CD14-positive monocyte (primary cell): ENCODE data around the gene NT5C3B. TPM values are rescaled to one million over a fixed set of nuclear protein-coding genes. Genes with fewer than 3 reads are reported as not detected.

Experiments used
- DNase-seq, 3 donors: peaks; one replicate each; pipeline ENCODE4 v3.0.0-alpha.2; 2011 to 2022
- H2AFZ ChIP-seq: 2 replicates; pipeline ENCODE4 v1.6.0; 2012; ENCODE audit warnings: mild to moderate bottlenecking, low read depth, low read length, inconsistent platforms; ENCODE audit not compliant: insufficient read depth, poor library complexity, severe bottlenecking
- H3K27ac ChIP-seq, 2 donors: 1 replicate in 1 of 2; 2 replicates in 1 of 2; pipeline ENCODE4 v1.5.1; 2012 to 2013; ENCODE audit warnings: low read length in 2 of 2, control low read depth in 1 of 2, inconsistent platforms in 1 of 2, low read depth in 1 of 2, mild to moderate bottlenecking in 1 of 2
- H3K27me3 ChIP-seq, 2 donors: one replicate each; pipeline versions ENCODE4 v1.6.0 to v1.6.1; 2011 to 2013; ENCODE audit warnings: low read length in 2 of 2; ENCODE audit not compliant: control insufficient read depth in 2 of 2, insufficient read depth in 2 of 2
- H3K36me3 ChIP-seq, 2 donors: replicated peaks in 1 of 2; 1 replicate in 1 of 2; 2 replicates in 1 of 2; pipeline versions ENCODE4 v1.5.1 to v1.6.1; 2012 to 2013; ENCODE audit warnings: low read length in 2 of 2, control low read depth in 1 of 2, inconsistent platforms in 1 of 2, mild to moderate bottlenecking in 1 of 2; ENCODE audit not compliant: insufficient read depth in 2 of 2, control insufficient read depth in 1 of 2
- H3K4me1 ChIP-seq, 2 donors: 1 replicate in 1 of 2; 2 replicates in 1 of 2; pipeline versions ENCODE4 v1.5.1 to v1.6.1; 2012 to 2013; ENCODE audit warnings: low read length in 2 of 2, control low read depth in 1 of 2, inconsistent platforms in 1 of 2, mild to moderate bottlenecking in 1 of 2, moderate library complexity in 1 of 2; ENCODE audit not compliant: insufficient read depth in 2 of 2, control insufficient read depth in 1 of 2
- H3K4me2 ChIP-seq: replicated peaks from 2 replicates; pipeline ENCODE3; 2012; ENCODE audit warnings: low read length, moderate library complexity, mild to moderate bottlenecking; ENCODE audit not compliant: poor library complexity, severe bottlenecking; ENCODE audit errors: extremely low read depth
- H3K4me3 ChIP-seq, 3 experiments: fragments of 200-600 bp in 1 of 3; sonication (generic) in 1 of 3; replicated peaks in 1 of 3; 1 replicate in 2 of 3; 2 replicates in 1 of 3; pipeline ENCODE4 v1.5.1; 2011 to 2013; ENCODE audit warnings: low read length in 3 of 3, mild to moderate bottlenecking in 3 of 3, control low read depth in 2 of 3, low read depth in 2 of 3, inconsistent platforms in 1 of 3, moderate library complexity in 1 of 3
- H3K79me2 ChIP-seq: 2 replicates; pipeline ENCODE4 v1.6.0; 2012; ENCODE audit warnings: mild to moderate bottlenecking, control low read depth, inconsistent platforms, low read length, moderate library complexity; ENCODE audit not compliant: insufficient read depth
- H3K9ac ChIP-seq: 2 replicates; pipeline ENCODE4 v1.6.0; 2017; ENCODE audit warnings: low read length, mild to moderate bottlenecking; ENCODE audit not compliant: insufficient read depth, poor library complexity, severe bottlenecking
- H3K9me3 ChIP-seq, 2 donors: replicated peaks in 1 of 2; 1 replicate in 1 of 2; 2 replicates in 1 of 2; pipeline versions ENCODE4 v1.5.1 to v1.6.1; 2012 to 2013; ENCODE audit warnings: low read length in 2 of 2, control low read depth in 1 of 2; ENCODE audit not compliant: control insufficient read depth in 1 of 2, insufficient read depth in 1 of 2
- H4K20me1 ChIP-seq: 2 replicates; pipeline ENCODE4 v1.6.0; 2012; ENCODE audit warnings: mild to moderate bottlenecking, low read length, control low read depth, moderate library complexity; ENCODE audit not compliant: insufficient read depth
- H3K27ac Mint-ChIP-seq, 7 donors: one replicate each; pipeline ENCODE4 v1.8.0; 2020; ENCODE audit warnings: mild to moderate bottlenecking in 7 of 7, mixed read lengths in 7 of 7, moderate library complexity in 6 of 7, inconsistent platforms in 2 of 7
- H3K27me3 Mint-ChIP-seq, 3 donors: one replicate each; pipeline ENCODE4 v1.8.0; 2021 to 2022; ENCODE audit warnings: low read depth in 3 of 3, mild to moderate bottlenecking in 3 of 3, mixed read lengths in 3 of 3, moderate library complexity in 3 of 3, inconsistent platforms in 1 of 3
- H3K36me3 Mint-ChIP-seq, 2 donors: one replicate each; pipeline ENCODE4 v1.8.0; 2020; ENCODE audit warnings: mixed read lengths in 2 of 2, inconsistent platforms in 1 of 2, mild to moderate bottlenecking in 1 of 2
- H3K4me1 Mint-ChIP-seq: one replicate; pipeline ENCODE4 v1.8.0; 2020; ENCODE audit warnings: mild to moderate bottlenecking, mixed read lengths
- H3K4me3 Mint-ChIP-seq, 2 donors: one replicate each; pipeline ENCODE4 v1.8.0; 2020; ENCODE audit warnings: mild to moderate bottlenecking in 2 of 2, mixed read lengths in 2 of 2, moderate library complexity in 1 of 2
- H3K9me3 Mint-ChIP-seq, 7 donors: one replicate each; pipeline ENCODE4 v1.8.0; 2020 to 2022; ENCODE audit warnings: mixed read lengths in 7 of 7, mild to moderate bottlenecking in 6 of 7, moderate library complexity in 6 of 7, inconsistent platforms in 2 of 7
- CTCF ChIP-seq: fragments of 200-600 bp; IDR thresholded peaks from one replicate; pipeline ENCODE4 v1.8.0; 2022; ENCODE audit warnings: antibody characterized with exemption, mild to moderate bottlenecking
- WGBS: methylation state at CpG from one replicate; pipeline ENCODE4 v1.1.5; 2013; ENCODE audit warnings: missing lambda C conversion rate; ENCODE audit not compliant: insufficient coverage; 5-methylcytosine and 5-hydroxymethylcytosine counted together
- intact Hi-C, 2 donors: fragments of 100-400 bp; cut with micrococcal nuclease; formaldehyde crosslinking; loops; one replicate each; pipeline versions ENCODE4 v1.15.0 to v1.15.1; 2023
- polyA plus RNA-seq, 3 donors: library from polyadenylated mRNA; depleted of rRNA in 1 of 3; unstranded in 2 of 3; stranded (reverse) in 1 of 3; fragments of 300-500 nt in 2 of 3; fragments of >200 nt in 1 of 3; fragmentation: Illumina TruSeq in 2 of 3; gene quantifications; 1 replicate in 2 of 3; 2 replicates in 1 of 3; pipeline ENCODE4 v1.2.3, GENCODE V29; 2012 to 2021

The NT5C3B gene
- polyA plus RNA-seq, 3 donors = 11.5 to 14.2 (median 13.5) TPM

DNA sequence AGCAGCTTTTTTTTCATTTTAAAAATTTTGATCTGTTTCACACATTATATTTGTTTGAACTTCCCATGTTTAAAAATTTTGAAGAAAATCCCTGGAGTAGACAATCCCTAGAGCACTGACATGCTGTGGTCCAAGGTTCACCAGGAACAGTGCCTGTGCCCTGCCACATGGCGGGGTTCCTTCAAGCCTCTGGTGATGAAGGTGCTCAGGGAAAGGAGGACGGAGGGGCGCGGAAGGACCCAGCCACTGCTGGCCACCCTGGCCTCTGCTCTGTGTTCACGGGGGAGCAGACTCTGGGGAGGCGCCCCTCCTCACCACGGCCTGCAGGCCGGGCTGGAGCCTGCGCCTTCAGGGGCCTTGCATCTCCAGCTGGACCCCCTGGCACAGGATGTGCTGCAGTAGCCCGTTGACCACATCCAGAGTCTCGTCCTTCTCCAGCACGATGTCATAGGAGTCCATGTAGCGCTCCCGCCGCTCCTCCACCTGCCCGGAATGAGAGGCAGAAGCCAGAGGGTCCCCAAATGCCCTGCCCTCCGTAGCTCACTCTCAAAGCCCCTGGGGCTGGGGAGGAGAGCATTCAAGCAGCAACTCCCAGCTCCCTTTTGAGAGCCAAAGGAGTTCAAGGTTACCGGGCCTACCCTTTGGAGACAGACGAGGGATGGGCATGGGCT, 10.7 kb downstream of the NT5C3B start:
- Histone ChIP-seq H3K27me3 (no peaks in the 10 kb centered on the region), H3K36me3 (peaks cover 6 to 9% of the 10 kb centered on the region in 2 donors), H3K27ac (no peak overlapping the region), H3K79me2 (no peaks in the 10 kb centered on the region), H3K4me2 (no peak overlapping the region), H4K20me1 (no peaks in the 10 kb centered on the region), H3K4me3 (no peak overlapping the region), H3K9me3 (no peaks in the 10 kb centered on the region), H3K9ac (no peak overlapping the region), H2AFZ (no peak overlapping the region), H3K4me1 (no peaks in the 10 kb centered on the region)
- H3K27me3 Mint-ChIP-seq = peaks cover 0 to 3% (median 1%) of the 10 kb centered on the region in 3 donors
- no peak for TF ChIP-seq CTCF
- H3K4me3 Mint-ChIP-seq = no peak overlapping the region
- intact Hi-C loops = no loop called here
- DNase-seq = no peak
- no peak overlapping the region for H3K27ac Mint-ChIP-seq
- H3K36me3 Mint-ChIP-seq = peaks cover 5 to 8% of the 10 kb centered on the region in 2 donors
- H3K4me1 Mint-ChIP-seq = no peaks in the 10 kb centered on the region
- 97% methylated on average over 19 of the region's 19 CpGs for WGBS
- peaks cover 0 to 2% (median 0%) of the 10 kb centered on the region in 7 donors for H3K9me3 Mint-ChIP-seq

DNA sequence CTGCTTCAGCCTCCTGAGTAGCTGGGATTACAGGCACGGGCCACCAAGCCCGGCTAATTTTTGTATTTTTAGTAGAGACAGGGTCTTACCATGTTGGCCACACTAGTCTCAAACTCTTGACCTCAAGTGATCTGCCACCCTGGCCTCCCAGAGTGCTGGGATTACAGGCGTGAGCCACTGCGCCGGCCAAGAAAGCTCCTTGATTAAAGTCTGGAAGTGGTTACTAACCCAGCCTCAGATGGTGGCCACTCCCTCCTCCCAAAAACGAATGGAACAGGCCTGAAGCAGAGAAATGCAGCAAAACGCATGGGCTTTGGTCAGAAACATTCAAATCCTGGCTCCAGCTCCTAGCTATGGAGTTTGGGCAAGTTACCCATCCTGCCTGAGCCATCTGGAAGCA, 11.9 kb downstream of the NT5C3B start:
- H3K36me3 Mint-ChIP-seq = peaks cover 2 to 4% of the 10 kb centered on the region in 2 donors
- peaks cover 0 to 2% (median 0%) of the 10 kb centered on the region in 7 donors for H3K9me3 Mint-ChIP-seq
- no peak overlapping the region for H3K27ac Mint-ChIP-seq
- H3K4me3 Mint-ChIP-seq = no peak overlapping the region
- TF ChIP-seq CTCF = no peak
- Histone ChIP-seq H3K9ac (no peak overlapping the region), H2AFZ (no peak overlapping the region), H3K79me2 (no peaks in the 10 kb centered on the region), H3K27me3 (no peaks in the 10 kb centered on the region), H3K9me3 (no peaks in the 10 kb centered on the region), H3K36me3 (peaks cover 0 to 4% of the 10 kb centered on the region in 2 donors), H4K20me1 (no peaks in the 10 kb centered on the region), H3K4me3 (no peak overlapping the region), H3K4me2 (no peak overlapping the region), H3K27ac (no peak overlapping the region), H3K4me1 (no peaks in the 10 kb centered on the region)
- no peak for DNase-seq
- intact Hi-C loops = no loop called here
- H3K4me1 Mint-ChIP-seq = no peaks in the 10 kb centered on the region
- 93% methylated on average over 3 of the region's 7 CpGs for WGBS
- peaks cover 0 to 6% (median 1%) of the 10 kb centered on the region in 3 donors for H3K27me3 Mint-ChIP-seq
